ENCODE measurements around the gene TGFBI. TPM values are rescaled to one million over a fixed set of nuclear protein-coding genes. Genes with fewer than 3 reads are reported as not detected.

Gene TGFBI
- total RNA-seq, 1 donor from 2014 or later = 27.9 TPM

GRCh38 chr5:136073714-136074529 lies 45.1 kb downstream of the TGFBI start:
- H3K9me3 Mint-ChIP-seq (ENCODE audit: unreplicated experiment) = no peaks in the 10 kb centered on the region
- TF ChIP-seq, protein P1, sequence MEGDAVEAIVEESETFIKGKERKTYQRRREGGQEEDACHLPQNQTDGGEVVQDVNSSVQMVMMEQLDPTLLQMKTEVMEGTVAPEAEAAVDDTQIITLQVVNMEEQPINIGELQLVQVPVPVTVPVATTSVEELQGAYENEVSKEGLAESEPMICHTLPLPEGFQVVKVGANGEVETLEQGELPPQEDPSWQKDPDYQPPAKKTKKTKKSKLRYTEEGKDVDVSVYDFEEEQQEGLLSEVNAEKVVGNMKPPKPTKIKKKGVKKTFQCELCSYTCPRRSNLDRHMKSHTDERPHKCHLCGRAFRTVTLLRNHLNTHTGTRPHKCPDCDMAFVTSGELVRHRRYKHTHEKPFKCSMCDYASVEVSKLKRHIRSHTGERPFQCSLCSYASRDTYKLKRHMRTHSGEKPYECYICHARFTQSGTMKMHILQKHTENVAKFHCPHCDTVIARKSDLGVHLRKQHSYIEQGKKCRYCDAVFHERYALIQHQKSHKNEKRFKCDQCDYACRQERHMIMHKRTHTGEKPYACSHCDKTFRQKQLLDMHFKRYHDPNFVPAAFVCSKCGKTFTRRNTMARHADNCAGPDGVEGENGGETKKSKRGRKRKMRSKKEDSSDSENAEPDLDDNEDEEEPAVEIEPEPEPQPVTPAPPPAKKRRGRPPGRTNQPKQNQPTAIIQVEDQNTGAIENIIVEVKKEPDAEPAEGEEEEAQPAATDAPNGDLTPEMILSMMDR (IDR thresholded peaks at IDR 0.05; ENCODE audit: unreplicated experiment) = no peak
- H3K4me3 Mint-ChIP-seq (ENCODE audit: unreplicated experiment) = no peak overlapping the region
- H3K36me3 Mint-ChIP-seq (ENCODE audit: low read depth, unreplicated experiment) = no peaks in the 10 kb centered on the region
- DNase-seq (ENCODE audit: low spot score) = no peak
- H3K27me3 Mint-ChIP-seq (ENCODE audit: unreplicated experiment) = peaks cover 6% of the 10 kb centered on the region
- no peak overlapping the region for H3K27ac Mint-ChIP-seq (ENCODE audit: unreplicated experiment)
- no peaks in the 10 kb centered on the region for H3K4me1 Mint-ChIP-seq (ENCODE audit: unreplicated experiment)

GRCh38 chr5:136075466-136075891 lies 46.7 kb downstream of the TGFBI start:
- H3K4me1 Mint-ChIP-seq (ENCODE audit: unreplicated experiment) = peaks cover 2% of the 10 kb centered on the region
- no peak overlapping the region for H3K4me3 Mint-ChIP-seq (ENCODE audit: unreplicated experiment)
- peaks cover 10% of the 10 kb centered on the region for H3K27me3 Mint-ChIP-seq (ENCODE audit: unreplicated experiment)
- H3K36me3 Mint-ChIP-seq (ENCODE audit: low read depth, unreplicated experiment) = peaks cover 3% of the 10 kb centered on the region
- H3K9me3 Mint-ChIP-seq (ENCODE audit: unreplicated experiment) = no peaks in the 10 kb centered on the region
- H3K27ac Mint-ChIP-seq (ENCODE audit: unreplicated experiment) = no peak overlapping the region
- DNase-seq (ENCODE audit: low spot score) = no peak
- TF ChIP-seq, protein P1 (IDR thresholded peaks at IDR 0.05; ENCODE audit: unreplicated experiment) = no peak

- Mint-ChIP-seq H3K27ac (ENCODE audit: unreplicated experiment) (no peak overlapping the region), H3K9me3 (ENCODE audit: unreplicated experiment) (no peaks in the 10 kb centered on the region), H3K27me3 (ENCODE audit: unreplicated experiment) (peaks cover 12% of the 10 kb centered on the region), H3K36me3 (ENCODE audit: low read depth, unreplicated experiment) (peaks cover 3% of the 10 kb centered on the region), H3K4me1 (ENCODE audit: unreplicated experiment) (peaks cover 3% of the 10 kb centered on the region), H3K4me3 (ENCODE audit: unreplicated experiment) (no peak overlapping the region)
- DNase-seq (ENCODE audit: low spot score) = no peak
- TF ChIP-seq, protein P1 (IDR thresholded peaks at IDR 0.05; ENCODE audit: unreplicated experiment) = no peak
Observed at GRCh38 chr5:136076067-136076466, 47.3 kb downstream of the TGFBI start.

GRCh38 chr5:136076881-136077445 lies 48.2 kb downstream of the TGFBI start:
- DNase-seq (ENCODE audit: low spot score) = no peak
- Mint-ChIP-seq H3K4me1 (ENCODE audit: unreplicated experiment) (peaks cover 3% of the 10 kb centered on the region), H3K36me3 (ENCODE audit: low read depth, unreplicated experiment) (peaks cover 3% of the 10 kb centered on the region), H3K27ac (ENCODE audit: unreplicated experiment) (no peak overlapping the region), H3K4me3 (ENCODE audit: unreplicated experiment) (no peak overlapping the region), H3K27me3 (ENCODE audit: unreplicated experiment) (peaks cover 12% of the 10 kb centered on the region), H3K9me3 (ENCODE audit: unreplicated experiment) (no peaks in the 10 kb centered on the region)
- TF ChIP-seq, protein P1 (IDR thresholded peaks at IDR 0.05; ENCODE audit: unreplicated experiment) = no peak

Data from endothelial cell (in vitro differentiated cells).